HG03575 (cell line): ENCODE measurements around the gene FBXO21.
"Not testable (repeated sequence)": the region's sequence is repeated elsewhere in the genome, so short reads cannot be mapped to it uniquely, and the experiment has no call there.

ENCODE experiments used
- ATAC-seq: cut with Tn5 transposase; IDR thresholded peaks from one replicate; pipeline ENCODE4 v1.9.1; 2021; ENCODE audit not compliant: unreplicated experiment, insufficient number of reproducible peaks, low FRiP score; ENCODE audit errors: extremely low read depth

The FBXO21 gene

GRCh38 chr12:117208206-117208605, 17.9 kb upstream of the FBXO21 start:
- ATAC-seq: no peak

GRCh38 chr12:117207675-117208074, 17.4 kb upstream of the FBXO21 start:
- ATAC-seq: no peak

GRCh38 chr12:117202556-117202955, 12.3 kb upstream of the FBXO21 start:
- no peak for ATAC-seq

- no peak for ATAC-seq
Observed at GRCh38 chr12:117202033-117202432, 11.8 kb upstream of the FBXO21 start.

- not testable (repeated sequence) for ATAC-seq
Observed at GRCh38 chr12:117199956-117200744, 9.9 kb upstream of the FBXO21 start.

GRCh38 chr12:117196334-117196733, 6.1 kb upstream of the FBXO21 start:
- not testable (repeated sequence) for ATAC-seq

- ATAC-seq: not testable (repeated sequence)
Observed at GRCh38 chr12:117195027-117195426, 4.8 kb upstream of the FBXO21 start.

GRCh38 chr12:117193903-117194302, 3.6 kb upstream of the FBXO21 start:
- no peak for ATAC-seq

GRCh38 chr12:117192581-117192980, 2.3 kb upstream of the FBXO21 start:
- not testable (repeated sequence) for ATAC-seq

- no peak for ATAC-seq
Observed at GRCh38 chr12:117192057-117192456, 1.8 kb upstream of the FBXO21 start.

- no peak for ATAC-seq
Observed at GRCh38 chr12:117189725-117190209, 503 bp downstream of the FBXO21 start.

GRCh38 chr12:117188961-117189724, 1.1 kb downstream of the FBXO21 start:
- no peak for ATAC-seq

- no peak for ATAC-seq
Observed at GRCh38 chr12:117188121-117188665, 2.1 kb downstream of the FBXO21 start.

GRCh38 chr12:117187421-117187820, 2.8 kb downstream of the FBXO21 start:
- no peak for ATAC-seq

- no peak for ATAC-seq
Observed at GRCh38 chr12:117182866-117183265, 7.4 kb downstream of the FBXO21 start.

GRCh38 chr12:117181468-117181843, 8.8 kb downstream of the FBXO21 start:
- not testable (repeated sequence) for ATAC-seq

- no peak for ATAC-seq
Observed at GRCh38 chr12:117180758-117181467, 9.4 kb downstream of the FBXO21 start.

GRCh38 chr12:117178745-117179144, 11.5 kb downstream of the FBXO21 start:
- no peak for ATAC-seq

- no peak for ATAC-seq
Observed at GRCh38 chr12:117178301-117178700, 12.0 kb downstream of the FBXO21 start.
